T-helper 2 cell treated with Interferon-gamma antibody and Interleukin-4, amounts not matched to agents 100 ng/mL and 5 ng/mL, for 36 hours (primary cell): ENCODE data around the gene MZB1. TPM values are rescaled to one million over a fixed set of nuclear protein-coding genes. Genes with fewer than 3 reads are reported as not detected.

Source experiments
- intact Hi-C: fragments of 100-400 bp; cut with micrococcal nuclease; formaldehyde crosslinking; loops from one replicate; pipeline ENCODE4 v1.15.1; 2023
- total RNA-seq: library from RNA; stranded (reverse); gene quantifications from 2 replicates; pipeline ENCODE4 v1.2.3, GENCODE V29; 2022

Gene MZB1
- total RNA-seq, 1 donor from 2014 or later, result 65.3 TPM

- intact Hi-C loops, result no loop called here
Measured at GRCh38 chr5:139410993-139411828, 21.5 kb upstream of the MZB1 start.

GRCh38 chr5:139410121-139410992 lies 20.6 kb upstream of the MZB1 start:
- intact Hi-C loops, result no loop called here

DNA sequence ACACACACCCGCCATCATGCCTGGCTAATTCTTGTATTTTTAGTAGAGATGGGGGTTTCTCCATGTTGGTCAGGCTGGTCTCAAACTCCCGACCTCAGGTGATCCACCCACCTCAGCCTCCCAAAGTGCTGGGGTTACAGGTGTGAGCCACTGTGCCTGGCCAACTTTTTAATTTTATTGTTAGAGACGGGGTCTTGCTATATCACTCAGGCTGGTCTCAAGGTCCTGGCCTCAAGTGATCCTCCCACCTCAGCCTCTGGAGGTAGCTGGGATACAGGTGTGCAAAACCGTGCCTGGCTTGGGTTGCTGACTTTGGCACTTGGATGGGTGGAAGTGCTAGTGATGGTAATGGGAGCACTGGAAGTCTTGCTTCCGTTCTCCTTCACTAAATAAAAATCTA lies 19.4 kb upstream of the MZB1 start:
- intact Hi-C loops, result loop anchor here (10.0 kb wide), 2 partner anchors 766 to 944 kb away; partner anchors contain the start of genes CYSTM1 and EGR1

DNA sequence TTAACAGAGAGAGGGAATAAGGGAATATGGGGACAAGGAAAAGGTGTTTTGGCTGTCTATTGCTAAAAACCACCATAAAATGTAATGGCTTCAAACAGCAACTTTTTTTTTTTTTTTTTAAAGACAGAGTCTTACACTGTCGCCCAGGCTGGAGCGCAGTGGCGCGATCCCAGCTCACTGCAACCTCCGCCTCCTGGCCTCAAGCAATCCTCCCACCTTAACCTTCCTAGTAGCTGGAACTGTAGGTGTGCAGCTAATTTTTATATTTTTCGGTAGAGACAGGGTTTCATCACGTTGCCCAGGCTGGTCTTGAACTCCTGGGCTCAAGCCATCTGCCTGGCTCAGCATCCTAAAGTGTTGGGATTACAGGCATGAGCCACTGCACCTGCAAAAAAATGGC lies 18.5 kb upstream of the MZB1 start:
- intact Hi-C loops, result loop anchor here (10.0 kb wide), 2 partner anchors 767 to 943 kb away; partner anchors contain the start of genes CYSTM1 and EGR1

GRCh38 chr5:139407517-139407916 lies 17.8 kb upstream of the MZB1 start:
- intact Hi-C loops, result loop anchor here (10.0 kb wide), 2 partner anchors 767 to 943 kb away; partner anchors contain the start of genes CYSTM1 and EGR1

DNA sequence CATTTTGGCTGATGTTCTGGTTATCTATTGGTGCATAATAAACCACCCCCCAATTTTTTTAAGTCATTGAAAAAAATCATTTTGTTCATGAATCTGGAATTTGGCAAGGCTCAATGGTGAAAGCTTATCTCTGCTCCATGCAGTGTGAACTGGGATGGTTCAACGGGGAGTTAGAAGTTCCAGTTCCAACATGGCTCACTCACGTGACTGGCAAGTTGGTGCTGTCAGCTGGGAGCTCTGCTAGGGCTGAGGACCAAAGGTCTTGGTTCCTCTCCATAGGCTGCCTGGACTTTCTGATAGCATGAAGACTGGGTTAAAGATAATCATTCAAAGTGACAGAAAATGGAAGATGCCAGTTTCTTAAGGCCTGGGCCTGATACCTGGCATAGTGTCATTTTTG lies 17.2 kb upstream of the MZB1 start:
- intact Hi-C loops, result loop anchor here (10.0 kb wide), 2 partner anchors 768 to 942 kb away; partner anchors contain the start of genes CYSTM1 and EGR1

- intact Hi-C loops, result loop anchor here (1.0 to 10.0 kb wide), 10 partner anchors 10 to 998 kb away; partner anchors contain the start of genes ANKHD1, CYSTM1, DNAJC18 and EGR1
Measured at GRCh38 chr5:139404484-139404840, 14.7 kb upstream of the MZB1 start.

GRCh38 chr5:139403787-139404483 lies 14.2 kb upstream of the MZB1 start, which contains the start of gene SPATA24:
Gene SPATA24, minus strand, starts transcription at chr5:139404089. Its CDS starts 29 bp downstream, at chr5:139404060.
- intact Hi-C loops, result loop anchor here (1.0 to 10.0 kb wide), 10 partner anchors 10 to 998 kb away; partner anchors contain the start of genes ANKHD1, CYSTM1, DNAJC18 and EGR1

DNA sequence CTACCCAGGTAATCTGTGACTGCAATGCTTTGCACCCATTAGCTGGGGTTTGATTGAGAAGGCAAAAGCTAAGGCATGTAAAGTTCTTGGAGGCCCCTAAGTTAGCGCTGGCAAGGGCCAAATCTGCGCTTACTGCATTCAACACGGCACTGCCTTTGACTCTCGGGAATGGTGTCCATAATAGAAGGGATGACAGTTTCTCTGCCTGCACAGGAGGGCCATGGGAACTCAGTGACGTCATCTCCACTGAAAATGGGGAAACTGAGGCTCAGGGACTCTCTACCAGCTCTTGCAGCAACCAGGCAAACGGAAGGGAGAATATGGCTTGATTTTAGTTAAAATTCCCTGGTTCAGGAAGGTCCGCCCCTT lies 13.7 kb upstream of the MZB1 start:
- intact Hi-C loops, result loop anchor here (5.0 to 10.0 kb wide), 5 partner anchors 771 to 999 kb away; partner anchors contain the start of genes ANKHD1, CYSTM1, EGR1 and ETF1

GRCh38 chr5:139402561-139403158 lies 12.9 kb upstream of the MZB1 start:
- intact Hi-C loops, result loop anchor here (5.0 to 10.0 kb wide), 5 partner anchors 772 to 1000 kb away; partner anchors contain the start of genes ANKHD1, CYSTM1, EGR1 and ETF1

- intact Hi-C loops, result loop anchor here (5.0 to 10.0 kb wide), 5 partner anchors 773 to 1001 kb away; partner anchors contain the start of genes ANKHD1, CYSTM1, EGR1 and ETF1
Measured at GRCh38 chr5:139401546-139401945, 11.8 kb upstream of the MZB1 start.

DNA sequence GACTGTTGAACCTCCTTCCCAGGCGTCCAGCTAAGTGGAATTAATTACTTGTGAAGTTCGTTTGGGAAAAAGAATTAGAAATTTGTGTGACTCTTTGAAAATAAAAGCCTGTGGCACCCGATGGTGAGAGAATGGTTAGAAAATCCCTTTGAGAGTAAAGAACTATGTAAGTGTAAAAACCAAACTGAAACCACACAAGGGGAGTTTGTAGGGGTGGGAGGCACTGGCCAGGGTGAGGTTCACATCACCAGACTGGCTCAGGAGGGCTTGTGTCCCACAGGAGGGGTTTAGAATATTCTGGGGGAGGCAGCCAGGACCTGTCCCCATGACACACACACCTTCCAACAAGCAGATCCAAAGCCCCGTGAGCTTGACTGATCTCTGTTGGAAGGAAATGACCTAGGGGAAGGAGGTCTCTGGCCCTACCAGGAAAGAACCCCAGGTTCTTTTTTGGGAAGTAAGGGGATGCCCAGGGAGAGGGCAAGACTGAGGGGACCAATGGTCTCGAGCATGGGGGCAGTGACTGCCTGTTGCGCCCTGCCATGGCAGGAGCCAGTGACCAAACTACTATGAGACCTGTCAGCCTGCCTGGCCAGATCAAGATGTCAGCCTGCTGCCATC lies 9.9 kb upstream of the MZB1 start:
- intact Hi-C loops, result loop anchor here (5.0 to 10.0 kb wide), 6 partner anchors 745 to 1003 kb away; partner anchors contain the start of genes ANKHD1, CYSTM1, EGR1 and ETF1

GRCh38 chr5:139397921-139398320 lies 8.2 kb upstream of the MZB1 start:
- intact Hi-C loops, result loop anchor here (10.0 kb wide), 1 partner anchor 743 kb away; no protein-coding TSS in a partner anchor

DNA sequence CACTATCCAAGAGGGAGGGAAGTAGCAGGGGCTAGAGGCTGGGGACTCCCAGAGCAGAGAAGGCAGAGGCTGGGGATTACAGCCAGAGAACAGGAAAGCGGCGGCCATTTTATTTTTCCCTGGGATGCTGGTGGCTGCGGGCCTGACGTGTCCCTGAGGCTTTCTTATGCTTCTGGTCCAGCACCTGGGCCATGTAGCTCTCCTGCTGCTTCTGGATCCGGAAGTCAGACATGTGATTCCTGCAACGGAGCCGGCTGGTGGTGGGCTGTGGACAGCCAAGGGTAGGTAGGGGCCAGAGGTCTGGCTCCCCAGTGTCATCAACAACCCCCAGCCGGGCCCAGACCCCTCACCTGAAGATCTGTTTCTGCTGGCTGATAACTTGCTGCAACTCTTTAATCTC lies 7.0 kb upstream of the MZB1 start:
- intact Hi-C loops, result loop anchor here (10.0 kb wide), 1 partner anchor 742 kb away; no protein-coding TSS in a partner anchor

GRCh38 chr5:139395844-139396640 lies 6.3 kb upstream of the MZB1 start:
- intact Hi-C loops, result loop anchor here (10.0 kb wide), 1 partner anchor 741 kb away; no protein-coding TSS in a partner anchor

DNA sequence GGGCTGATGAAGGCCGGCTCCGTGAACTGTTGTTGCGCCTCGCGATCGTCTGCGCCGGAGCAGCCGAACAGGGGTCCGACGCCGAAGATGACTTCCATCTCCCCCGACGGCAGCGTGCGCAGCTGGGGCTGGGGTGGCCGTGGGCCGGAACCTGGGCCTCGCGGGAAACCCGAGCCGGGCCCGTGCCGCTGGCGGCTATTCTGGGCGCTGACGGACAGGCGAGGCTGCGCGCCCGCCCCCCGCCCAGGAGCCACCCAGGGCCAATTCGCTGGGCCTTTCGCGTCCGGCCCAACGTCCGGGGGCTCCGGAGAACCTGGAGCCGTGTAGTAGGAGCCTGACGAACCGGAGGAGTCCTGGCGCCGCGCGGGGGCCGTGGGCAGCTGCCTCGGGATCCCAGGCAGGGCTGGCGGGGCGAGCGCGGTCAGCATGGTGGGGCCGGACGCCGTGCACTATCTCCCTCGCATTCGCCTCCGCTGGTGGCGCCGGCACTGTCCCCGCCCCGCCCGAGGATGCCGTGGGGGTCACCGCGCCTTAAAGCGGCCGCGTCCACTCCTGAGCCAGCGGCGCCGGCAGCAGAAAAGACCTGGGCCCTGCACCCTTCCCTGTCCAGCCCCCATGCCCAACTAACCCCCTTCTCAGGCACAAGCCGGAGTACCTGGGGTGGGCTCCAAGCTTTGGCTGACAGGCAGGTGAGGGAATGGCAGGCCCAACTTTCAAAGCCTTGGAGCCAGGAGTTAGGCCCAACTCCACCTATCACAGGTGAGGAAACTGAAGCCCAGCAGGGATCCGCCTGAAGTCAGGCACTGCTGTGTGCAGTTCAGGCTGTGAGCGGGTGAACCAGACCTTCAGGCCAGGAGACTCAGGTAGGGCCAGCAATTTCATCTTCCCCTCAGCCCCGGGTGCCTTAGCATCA lies 5.2 kb upstream of the MZB1 start, which contains the start of gene PROB1:
Gene PROB1 (minus strand): TSS at position 451 of the 913 bp plus-strand sequence. CDS start 23 bp downstream, at position 428.
- intact Hi-C loops, result loop anchor here (5.0 to 10.0 kb wide), 3 partner anchors 123 to 740 kb away; partner anchors contain the start of gene SIL1

- intact Hi-C loops, result loop anchor here (5.0 to 10.0 kb wide), 3 partner anchors 122 to 739 kb away; partner anchors contain the start of gene SIL1
Measured at GRCh38 chr5:139394123-139394653, 4.5 kb upstream of the MZB1 start.
